Glomerular endothelial cell (primary cell): ENCODE results near the gene ERC1. TPM values are rescaled to one million over a fixed set of nuclear protein-coding genes. Genes with fewer than 3 reads are reported as not detected.
"Not testable (repeated sequence)": the region's sequence is repeated elsewhere in the genome, so short reads cannot be mapped to it uniquely, and the experiment has no call there.

ENCODE experiments used
- DNase-seq: peaks from one replicate; pipeline ENCODE4 v3.0.0-alpha.2; 2011; ENCODE audit warnings: low read depth, low spot score; ENCODE audit errors: extremely low read depth
- total RNA-seq: library from RNA; depleted of rRNA; stranded (reverse); fragments of >200 nt; gene quantifications from 2 replicates; pipeline ENCODE4 v1.2.3, GENCODE V29; 2015

The ERC1 gene
- total RNA-seq, 1 donor from 2014 or later, result 44.4 TPM

DNA sequence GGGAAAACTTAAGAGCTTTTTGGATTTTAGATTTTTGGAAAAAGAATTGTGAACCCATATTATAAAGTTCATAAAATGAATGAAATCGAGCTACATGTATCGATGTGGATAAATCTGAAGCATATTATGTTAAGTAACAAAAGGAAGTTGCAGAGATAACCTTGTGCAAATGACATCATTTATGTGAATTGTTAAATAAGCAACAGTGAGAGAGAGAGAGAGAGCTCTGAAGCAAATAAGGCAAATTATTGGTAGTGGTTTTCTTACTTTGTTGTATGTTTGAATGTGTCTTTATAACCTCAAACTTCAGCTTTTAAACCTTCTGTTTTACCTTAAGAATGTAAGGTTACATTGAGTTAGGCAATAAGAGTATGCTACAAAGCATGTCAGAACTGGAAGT is 78.8 kb downstream of the ERC1 start:
- DNase-seq, result no peak

DNA sequence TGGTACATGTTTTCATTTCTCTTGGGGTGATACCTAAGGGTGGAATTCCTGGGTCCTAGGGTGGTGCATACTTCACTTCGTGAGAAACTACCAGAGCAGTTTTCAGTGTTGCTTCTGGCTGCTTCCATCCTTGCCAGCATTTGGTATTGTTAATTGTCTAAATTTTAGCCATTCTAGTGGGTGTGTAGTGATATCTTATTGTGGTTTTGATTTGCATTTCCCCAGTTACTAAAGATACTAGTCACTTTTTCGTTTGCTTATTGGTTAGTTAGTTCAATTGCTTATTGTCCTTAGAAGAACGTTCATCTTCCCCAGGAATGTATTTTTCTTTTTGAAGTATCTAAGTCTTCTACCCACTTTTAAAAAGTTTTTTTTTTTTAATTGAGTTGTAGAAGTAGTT is 80.2 kb downstream of the ERC1 start:
- DNase-seq, result no peak

DNA sequence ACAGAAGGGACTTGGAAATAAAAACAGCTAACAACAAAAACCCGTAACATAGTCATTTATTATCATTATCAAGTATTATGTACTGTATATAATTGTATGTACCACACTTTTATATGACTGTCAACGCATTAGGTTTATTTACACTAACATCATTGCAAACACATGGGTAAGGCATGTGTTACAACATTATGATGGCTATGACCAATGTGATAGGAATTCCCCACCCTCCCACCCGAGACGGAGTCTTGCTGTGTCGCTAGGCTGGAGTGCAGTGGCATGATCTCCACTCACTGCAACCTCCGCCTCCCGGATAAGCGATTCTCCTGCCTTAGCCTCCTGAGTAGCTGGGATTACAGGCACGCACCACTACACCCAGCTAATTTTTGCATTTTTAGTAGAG is 82.6 kb downstream of the ERC1 start:
- no peak for DNase-seq

DNA sequence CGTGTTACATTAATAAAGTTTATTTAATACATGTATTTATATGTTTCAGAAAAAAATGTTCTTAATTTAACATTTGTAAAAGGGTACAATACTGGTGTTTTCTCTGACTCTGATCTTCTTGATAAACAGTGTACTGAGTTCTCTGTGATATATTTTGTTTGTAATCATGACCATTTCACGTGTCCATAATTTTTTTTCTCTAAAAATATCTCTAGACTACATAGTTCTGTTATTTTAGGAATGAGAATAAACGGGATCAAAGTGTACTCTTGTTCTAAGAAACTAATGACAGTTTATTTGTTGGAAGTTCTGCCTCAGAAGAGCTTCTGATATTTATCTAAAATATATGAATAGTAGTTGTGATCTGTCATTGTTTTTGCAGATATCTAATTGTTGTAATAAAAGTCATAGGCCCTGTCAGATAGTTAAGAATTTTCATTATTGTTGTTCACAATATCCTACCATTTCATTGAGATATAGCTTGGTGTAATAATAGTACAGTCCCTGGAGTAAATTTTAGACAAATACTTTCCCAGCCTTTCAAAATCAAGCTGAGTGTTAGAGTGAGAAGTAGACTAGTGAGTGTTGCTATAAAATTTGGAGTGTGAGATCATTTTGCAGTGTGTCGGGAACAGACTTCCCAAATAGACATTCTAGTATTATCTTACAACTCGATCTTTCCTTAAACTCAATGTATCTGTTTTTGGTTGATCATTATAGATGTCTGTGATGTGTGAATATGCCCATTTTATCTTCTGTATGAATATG is 86.2 kb downstream of the ERC1 start:
- DNase-seq, result no peak

DNA sequence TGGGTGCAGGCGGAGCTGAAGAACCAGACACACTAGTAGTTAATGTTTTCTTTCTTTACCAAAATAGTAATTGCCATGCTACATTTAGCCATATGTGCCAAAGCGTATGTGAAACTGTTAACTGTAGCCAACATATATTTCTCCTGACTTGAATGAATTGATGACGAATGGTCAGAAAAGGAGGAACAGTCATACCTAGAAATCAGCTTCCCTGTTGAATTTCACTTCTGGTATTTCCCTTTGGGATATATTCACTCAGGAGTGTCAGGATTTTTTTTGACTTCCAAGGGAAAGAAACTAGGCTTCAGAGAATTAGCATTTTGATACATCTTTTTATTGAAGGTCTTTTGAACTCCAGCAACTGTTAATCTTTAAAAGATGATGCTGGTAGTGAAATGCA is 87.0 kb downstream of the ERC1 start:
- DNase-seq, result no peak

DNA sequence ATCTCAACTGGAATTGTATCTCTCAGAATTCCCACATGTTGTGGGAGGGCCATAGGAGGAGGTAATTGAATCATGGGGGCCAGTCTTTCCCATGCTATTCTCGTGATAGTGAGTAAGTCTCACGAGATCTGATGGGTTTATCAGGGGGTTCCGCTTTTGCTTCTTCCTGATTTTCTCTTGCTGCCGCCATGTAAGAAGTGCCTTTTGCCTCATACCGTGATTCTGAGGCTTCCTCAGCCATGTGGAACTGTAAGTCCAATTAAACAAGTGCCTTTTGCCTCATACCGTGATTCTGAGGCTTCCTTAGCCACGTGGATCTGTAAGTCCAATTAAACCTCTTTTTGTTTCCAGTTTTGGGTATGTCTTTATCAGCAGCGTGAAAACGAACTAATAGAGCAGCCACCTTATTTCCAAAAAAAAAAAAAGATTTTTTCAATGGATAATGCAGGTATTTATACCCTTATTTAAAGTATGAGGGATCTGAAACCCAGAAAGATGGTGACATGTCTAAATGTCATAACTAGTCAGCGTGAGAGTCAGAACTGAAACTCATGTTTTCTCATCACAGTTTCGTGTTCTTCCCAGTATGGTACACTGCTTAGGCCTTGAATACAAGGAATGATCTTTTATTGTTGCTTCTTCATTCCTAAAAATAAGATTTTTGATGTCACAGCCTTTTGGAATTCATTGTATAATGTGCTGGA is 89.6 kb downstream of the ERC1 start:
- no peak for DNase-seq

DNA sequence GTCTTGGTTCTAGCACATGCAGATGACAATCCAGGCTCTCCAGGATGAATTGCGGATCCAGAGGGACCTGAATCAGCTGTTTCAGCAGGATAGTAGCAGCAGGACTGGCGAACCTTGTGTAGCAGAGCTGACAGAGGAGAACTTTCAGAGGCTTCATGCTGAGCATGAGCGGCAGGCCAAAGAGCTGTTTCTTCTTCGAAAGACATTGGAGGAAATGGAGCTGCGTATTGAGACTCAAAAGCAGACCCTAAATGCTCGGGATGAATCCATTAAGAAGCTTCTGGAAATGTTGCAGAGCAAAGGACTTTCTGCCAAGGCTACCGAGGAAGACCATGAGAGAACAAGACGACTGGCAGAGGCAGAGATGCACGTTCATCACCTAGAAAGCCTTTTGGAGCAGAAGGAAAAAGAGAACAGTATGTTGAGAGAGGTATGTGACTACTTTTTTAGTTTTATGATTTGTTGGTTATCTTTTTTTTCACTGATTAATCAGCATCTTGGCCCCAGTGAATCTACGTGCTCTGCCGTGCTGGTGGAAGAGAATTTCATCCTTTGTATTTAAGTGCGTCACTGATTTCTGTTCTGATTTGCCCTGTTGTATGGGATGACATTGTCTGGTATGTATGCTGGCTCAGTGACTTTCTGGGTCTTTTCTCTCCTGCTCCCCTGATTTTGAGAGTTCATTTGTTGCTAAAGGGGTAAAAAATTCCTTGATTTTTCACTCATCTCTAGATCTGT is 92.3 kb downstream of the ERC1 start:
- DNase-seq, result no peak

DNA sequence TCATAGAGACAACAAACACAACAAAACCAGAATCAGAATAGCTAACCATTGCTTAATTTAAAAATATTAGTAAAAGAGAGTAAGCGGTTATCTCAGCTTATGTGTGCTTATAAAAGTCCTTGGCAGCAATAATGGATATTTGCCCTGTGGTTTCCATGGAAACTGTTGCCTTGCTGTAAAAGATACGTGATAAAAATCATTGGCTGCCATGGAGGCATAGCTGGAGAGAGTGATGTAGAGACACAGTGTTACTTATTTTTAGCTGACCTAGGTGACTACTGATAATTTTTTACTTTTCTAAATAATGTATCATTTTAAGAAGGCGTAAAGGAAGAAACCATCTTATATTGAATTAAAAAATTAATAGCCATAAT is 92.9 kb downstream of the ERC1 start:
- no peak for DNase-seq

DNA sequence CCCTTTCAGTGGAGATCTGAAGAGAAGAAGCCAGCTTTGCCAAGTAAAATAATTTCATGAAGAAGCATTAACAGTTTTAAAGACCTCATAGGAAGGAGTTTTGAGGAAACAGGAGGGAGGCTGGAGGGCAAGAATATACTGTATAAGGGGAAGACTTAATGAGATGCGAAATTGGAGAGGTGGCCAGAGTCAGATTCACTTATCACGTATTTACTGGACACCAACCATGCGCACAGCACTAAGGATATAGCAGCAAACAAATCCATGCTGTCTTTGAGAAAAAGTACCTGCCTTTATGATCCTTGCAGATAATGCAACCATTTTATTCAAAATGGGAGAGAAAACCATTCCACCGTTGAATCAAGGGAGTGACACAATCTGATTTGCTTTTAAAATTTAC is 100.3 kb downstream of the ERC1 start:
- DNase-seq, result no peak

DNA sequence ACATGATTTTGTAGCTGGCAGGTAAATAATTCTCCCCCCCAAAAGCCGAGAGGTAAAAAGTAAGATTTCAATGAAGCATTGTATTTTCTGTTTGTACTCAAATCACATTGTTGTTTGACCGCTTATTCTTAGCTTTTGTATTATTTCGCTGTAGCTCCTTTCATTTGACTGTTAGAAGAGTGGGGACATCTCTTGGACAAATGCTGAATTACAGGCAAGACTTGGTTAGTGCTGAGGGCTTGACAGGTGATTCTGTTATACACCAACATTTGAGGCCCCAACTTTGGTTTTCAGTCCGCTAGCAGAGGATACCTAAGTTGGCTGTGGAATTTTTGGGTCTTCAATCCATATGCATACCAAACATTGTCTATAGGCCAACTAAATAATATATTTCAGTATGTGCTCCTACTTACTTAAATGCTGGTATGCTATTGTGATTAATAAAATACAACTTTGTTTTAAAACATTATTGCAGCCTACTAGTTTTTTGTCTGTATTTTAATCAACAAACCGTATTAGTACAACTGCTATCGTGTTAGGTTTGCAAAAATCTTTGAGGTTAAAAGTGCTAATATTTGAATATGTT is 102.2 kb downstream of the ERC1 start:
- peak; percentile 64 for DNase-seq

DNA sequence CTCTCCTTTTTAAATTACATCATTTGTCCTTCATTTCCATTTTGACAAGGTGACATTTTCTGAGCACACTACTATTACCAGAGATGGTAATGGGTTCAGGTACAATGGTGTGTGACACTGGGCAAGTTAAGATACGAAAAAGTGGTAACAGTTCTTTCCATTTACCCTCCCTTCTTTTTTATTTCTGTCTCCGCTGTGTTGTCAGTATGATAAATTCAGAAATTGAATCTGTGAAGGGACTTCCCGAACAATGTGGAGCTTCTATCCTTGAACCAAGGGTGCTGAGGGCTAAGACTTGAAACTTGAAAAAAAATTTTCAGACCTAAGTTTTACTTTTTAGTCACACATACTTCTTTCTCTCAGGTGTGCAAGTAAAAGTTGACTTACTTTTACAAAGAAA is 103.7 kb downstream of the ERC1 start:
- DNase-seq, result no peak

DNA sequence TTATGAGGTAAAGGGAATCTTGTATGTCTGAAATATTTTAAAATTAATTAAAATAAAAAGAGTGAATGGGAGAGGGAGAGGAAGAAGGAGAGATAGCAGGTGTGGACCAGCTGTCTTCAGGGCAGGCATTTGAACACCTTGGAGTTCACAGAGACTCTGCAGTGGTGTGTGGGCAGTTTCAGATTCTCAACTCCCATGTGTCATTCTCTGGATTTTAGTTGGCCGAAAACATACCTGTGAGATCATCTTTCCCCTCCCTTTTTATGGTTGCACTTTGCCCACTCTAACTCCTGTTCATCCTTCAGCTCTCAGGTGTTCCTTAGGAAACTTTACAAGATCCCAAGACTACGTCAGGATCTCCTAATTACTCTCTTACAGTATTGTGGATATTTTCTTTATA is 108.1 kb downstream of the ERC1 start:
- no peak for DNase-seq

DNA sequence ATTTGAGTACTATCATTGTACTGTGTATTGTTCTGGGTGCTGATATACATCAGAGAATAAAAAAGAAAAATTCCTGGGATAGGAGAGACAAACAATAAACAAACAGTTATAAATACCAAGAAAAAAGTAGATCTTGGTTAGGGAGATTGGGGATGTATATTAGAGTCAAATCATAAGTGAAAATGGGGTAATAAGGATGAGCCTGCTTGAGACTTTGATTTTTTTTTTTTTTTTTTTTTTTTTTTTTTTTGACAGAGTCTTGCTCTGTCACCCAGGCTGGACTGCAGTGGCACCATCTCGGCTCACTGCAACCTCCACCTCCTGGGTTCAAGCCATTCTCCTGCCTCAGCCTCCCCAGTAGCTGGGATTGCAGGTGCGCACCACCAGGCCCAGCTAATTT is 108.6 kb downstream of the ERC1 start:
- DNase-seq, result not testable (repeated sequence)

DNA sequence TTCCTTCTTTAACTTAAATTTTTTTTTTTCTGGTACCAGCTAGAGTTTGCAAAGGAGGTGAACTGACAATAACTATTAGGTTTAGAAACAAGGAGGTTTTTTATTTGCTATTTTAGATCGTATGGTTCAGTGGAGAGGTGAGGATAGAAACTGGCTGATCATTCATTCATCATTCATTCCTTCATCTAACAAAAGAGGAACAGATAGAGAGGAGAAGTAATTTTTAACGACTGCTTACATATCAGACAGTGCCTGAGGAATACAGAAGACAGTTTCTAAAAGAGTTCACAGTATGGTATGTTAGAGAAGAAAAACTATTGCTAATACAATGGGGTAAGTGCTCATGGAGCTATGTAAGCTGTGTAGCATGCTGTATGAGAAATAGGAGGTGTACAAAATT is 111.1 kb downstream of the ERC1 start:
- no peak for DNase-seq

DNA sequence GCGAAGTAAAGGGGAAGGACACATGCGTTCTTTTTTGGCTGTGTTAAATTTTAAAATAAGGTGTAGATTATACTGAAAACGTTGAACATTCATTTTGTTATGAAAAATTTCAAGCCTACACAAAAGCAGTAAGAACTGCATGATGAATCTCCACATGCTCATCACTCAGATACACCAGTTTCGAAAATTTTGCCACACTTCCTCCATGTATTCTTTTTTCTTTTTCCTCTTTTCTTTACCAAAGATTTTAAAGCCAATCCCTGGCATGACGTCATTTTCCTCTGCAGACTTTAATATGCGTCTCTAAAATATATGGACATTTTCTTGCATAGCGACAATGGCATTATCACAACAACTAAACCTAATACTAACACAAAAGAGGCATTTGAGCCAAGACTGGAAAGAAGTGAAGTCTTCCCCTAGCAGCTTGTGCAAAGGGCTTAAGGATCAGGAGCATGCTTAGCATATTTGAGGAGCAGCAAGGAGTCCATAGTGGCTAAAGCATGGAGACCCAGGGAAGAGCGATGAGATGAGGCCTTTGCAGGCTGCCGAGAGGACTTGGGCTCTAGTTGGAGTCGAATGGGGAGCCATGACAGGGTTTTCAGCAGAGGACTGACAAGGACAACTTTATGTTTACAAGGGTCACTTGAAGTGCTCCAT is 111.9 kb downstream of the ERC1 start:
- no peak for DNase-seq

DNA sequence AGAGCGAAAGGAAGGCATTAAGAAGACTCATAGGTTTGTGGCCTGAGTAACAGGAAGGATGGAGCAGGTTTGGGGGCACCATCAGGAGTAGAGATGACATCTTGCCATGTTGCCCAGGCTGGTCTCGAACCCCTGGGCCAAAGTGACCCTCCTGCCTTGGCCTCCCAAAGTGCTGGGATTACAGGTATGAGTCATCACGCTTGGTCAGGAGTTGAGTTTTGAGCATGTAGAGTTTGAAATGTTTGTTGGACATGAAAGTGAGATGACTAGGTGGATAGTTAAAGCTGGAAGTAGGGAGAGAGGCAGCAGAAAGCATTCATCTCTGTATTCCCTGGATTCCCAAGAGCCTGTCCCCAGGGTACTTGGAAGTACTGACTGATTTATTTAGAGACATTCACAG is 112.6 kb downstream of the ERC1 start:
- DNase-seq, result no peak

DNA sequence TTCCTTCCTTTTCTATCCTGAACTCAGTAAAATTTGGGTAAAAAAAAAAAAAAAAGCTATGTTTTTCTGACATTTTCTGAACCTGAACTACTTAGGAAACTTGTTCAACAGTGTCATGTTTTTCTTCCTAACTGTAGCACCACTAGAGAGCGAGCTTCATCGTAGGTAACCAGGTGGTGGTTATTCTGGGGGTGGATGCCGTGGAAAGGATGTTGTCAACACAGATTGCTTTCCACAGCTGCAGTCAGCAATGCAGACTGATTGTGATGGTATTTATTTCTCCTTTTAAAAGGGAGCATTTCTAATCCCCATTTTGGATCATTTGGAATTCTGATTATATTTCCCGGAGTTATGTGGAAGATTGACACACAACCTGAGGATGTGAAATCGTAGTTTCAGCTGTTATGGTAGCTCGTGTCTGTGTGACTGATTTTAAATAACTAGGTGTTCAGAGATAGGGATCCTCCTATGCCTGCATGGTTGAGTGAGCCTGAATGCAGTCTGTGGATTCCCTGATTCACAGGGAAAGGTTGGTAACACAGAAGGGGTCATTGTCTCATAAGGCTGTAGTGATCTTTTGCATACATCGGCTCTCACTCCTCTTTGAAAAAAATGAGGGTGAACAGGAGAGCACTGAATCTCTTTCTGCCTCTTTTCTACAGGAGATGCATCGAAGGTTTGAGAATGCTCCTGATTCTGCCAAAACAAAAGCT is 113.2 kb downstream of the ERC1 start:
- no peak for DNase-seq

DNA sequence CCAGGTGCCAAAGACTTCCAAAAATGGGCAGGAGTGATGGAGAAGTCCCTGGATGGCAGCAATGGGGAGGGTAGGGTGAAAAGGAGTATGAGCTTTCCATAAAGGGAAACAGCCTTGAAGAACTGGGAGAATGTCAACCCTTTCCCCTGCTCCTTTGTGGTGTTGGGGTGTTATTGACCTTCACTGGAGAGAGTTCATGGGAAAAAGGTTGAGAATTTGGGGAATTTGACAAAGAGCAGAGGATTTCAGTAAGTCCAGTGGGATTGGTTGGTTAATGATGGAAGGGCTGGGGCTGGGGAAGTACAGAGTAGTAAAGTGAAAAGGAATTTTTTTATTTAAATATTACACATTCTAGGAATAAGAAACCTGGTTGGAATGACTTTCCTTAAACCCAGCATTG is 116.6 kb downstream of the ERC1 start:
- DNase-seq, result no peak

DNA sequence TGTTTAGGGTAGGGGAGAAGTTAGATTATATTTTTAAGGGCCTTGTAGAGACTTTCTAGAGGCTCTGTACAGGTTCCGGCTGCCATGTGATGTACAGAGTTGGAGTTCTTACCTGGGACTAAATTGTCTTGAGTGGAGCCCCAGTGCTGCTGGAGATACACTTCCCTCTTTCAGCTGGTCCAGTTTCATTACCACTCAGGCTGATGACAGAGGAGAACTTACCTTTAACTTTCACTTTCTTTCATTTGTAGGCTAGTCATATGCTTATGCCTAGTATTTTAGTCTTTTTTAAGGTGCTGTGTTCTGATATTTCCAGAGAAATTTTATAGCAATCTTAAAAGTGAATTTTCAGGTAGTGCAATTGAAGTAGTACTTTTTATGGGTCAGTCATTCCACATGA is 117.3 kb downstream of the ERC1 start:
- no peak for DNase-seq

DNA sequence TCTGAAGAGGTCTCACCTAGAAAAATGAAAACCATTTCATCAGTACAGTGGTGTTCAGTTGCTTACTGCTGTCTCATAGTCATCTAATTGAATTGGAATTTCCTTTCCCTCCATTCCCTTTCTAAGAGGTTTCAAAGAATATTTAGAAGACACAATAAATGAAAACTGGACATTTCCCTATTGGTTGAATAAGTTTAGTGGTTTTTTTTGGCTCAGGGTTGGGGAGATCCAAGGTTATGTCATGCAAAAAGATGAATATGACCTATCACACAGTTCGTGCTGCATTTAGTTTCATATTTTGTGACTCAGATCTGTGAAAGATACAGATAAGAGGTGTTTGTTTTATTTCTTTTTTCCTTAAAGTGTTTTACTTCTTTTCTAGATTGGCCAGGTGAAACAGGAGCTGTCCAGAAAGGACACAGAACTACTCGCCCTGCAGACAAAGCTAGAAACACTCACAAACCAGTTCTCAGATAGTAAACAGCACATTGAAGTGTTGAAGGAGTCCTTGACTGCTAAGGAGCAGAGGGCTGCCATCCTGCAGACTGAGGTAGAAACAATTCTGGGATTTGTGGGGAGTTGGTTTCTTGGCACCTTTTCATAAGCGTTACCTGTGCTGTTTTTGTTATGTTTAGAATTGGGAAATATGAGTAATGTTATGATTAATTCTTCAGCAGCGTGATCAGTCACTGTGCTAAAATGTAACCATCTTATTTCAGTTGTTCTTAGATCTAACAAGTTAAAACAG is 124.6 kb downstream of the ERC1 start:
- DNase-seq, result no peak
